ENCODE results near the gene INTS11. TPM values are rescaled to one million over a fixed set of nuclear protein-coding genes. Genes with fewer than 3 reads are reported as not detected.

INTS11 gene
- total RNA-seq, 1 experiment from 2014 or later = 161 TPM

GRCh38 chr1:1319646-1319941 lies 4.9 kb downstream of the INTS11 start:
- Histone ChIP-seq H4K20me1 (ENCODE audit: insufficient read depth) (peaks cover 10% of the 10 kb centered on the region; the same call in 1 of the 2 replicates), H2AFZ (ENCODE audit: low read depth, low read length, poor library complexity, severe bottlenecking) (no peak overlapping the region), H3K9me3 (ENCODE audit: control insufficient read depth in 1 of 2, insufficient read depth in 1 of 2, low read depth in 1 of 2, low read length in 2 of 2) (no peaks in the 10 kb centered on the region), H3K4me2 (ENCODE audit: low read length) (no peak overlapping the region), H3K27ac (ENCODE audit: low read depth, low read length) (peak overlapping the region; percentile 47), H3K4me3 (replicated peaks in 1 of 2; ENCODE audit: low read depth in 1 of 2, low read length in 2 of 2) (no peak overlapping the region), H3K4me1 (ENCODE audit: control insufficient read depth in 1 of 2, insufficient read depth in 2 of 2, low read length in 2 of 2) (peaks cover 27 to 54% of the 10 kb centered on the region in 2 experiments), H3K79me2 (ENCODE audit: insufficient read depth, low read length) (peaks cover 88% of the 10 kb centered on the region), H3K9me2 (ENCODE audit: insufficient read depth) (no peaks in the 10 kb centered on the region), H3K9ac (ENCODE audit: low read length) (no peak overlapping the region), H3K27me3 (ENCODE audit: insufficient read depth, low read length) (no peaks in the 10 kb centered on the region), H3K36me3 (ENCODE audit: control insufficient read depth in 1 of 2, insufficient read depth in 2 of 2, low read length in 2 of 2) (peaks cover 9 to 21% of the 10 kb centered on the region in 2 experiments; a peak in 2 of 4 replicates)
- no peak for DNase-seq (ENCODE audit: low read depth, low spot score)
- no peak for TF ChIP-seq ELF1 (IDR thresholded peaks at IDR 0.05; ENCODE audit: borderline replicate concordance, low read depth)
- no peak for TF ChIP-seq CTCF (IDR thresholded peaks at IDR 0.05 in 2 of 3, conservative IDR thresholded peaks at IDR 0.05 in 1 of 3; ENCODE audit: borderline replicate concordance in 1 of 3, insufficient read depth in 1 of 3, low read depth in 2 of 3, low read length in 2 of 3)
- no peak for TF ChIP-seq ZNF274 (IDR thresholded peaks at IDR 0.05; ENCODE audit: low read depth, low read length)
- TF ChIP-seq CBX3 (IDR thresholded peaks at IDR 0.05; ENCODE audit: low read depth) = no peak
- TF ChIP-seq CEBPB (IDR thresholded peaks at IDR 0.05; ENCODE audit: low read depth) = no peak
- TF ChIP-seq YY1 (IDR thresholded peaks at IDR 0.05; ENCODE audit: extremely low read depth, insufficient replicate concordance, low read depth, low read length) = no peak
- no peak for TF ChIP-seq SRF (IDR thresholded peaks at IDR 0.05; ENCODE audit: low read depth)
- TF ChIP-seq MAX (IDR thresholded peaks at IDR 0.05) = no peak
- TF ChIP-seq ZFX (IDR thresholded peaks at IDR 0.05) = no peak
- TF ChIP-seq FOSL1 (IDR thresholded peaks at IDR 0.05; ENCODE audit: low read depth) = no peak
- no peak for TF ChIP-seq POLR2AphosphoS5 (IDR thresholded peaks at IDR 0.05; ENCODE audit: low read depth, low read length)
- no peak for TF ChIP-seq RAD21 (IDR thresholded peaks at IDR 0.05; ENCODE audit: low read depth)
- intact Hi-C loops (cut with micrococcal nuclease) = no loop called here
- CTCF ChIA-PET = no interaction called here
- RAD21 ChIA-PET (ENCODE audit: low non-redundant PET in 1 of 2, low total read pairs in 2 of 2, uncharacterized antibody in 2 of 2, unreplicated experiment in 2 of 2) = no interaction called here
- no peak for ATAC-seq
- no TSS peak for BruUV-seq (replicated peaks)
- POLR2A ChIA-PET = no interaction called here

All from HCT116 (cell line).